ENCODE results near the gene IGFBP5. TPM values are rescaled to one million over a fixed set of nuclear protein-coding genes. Genes with fewer than 3 reads are reported as not detected.

IGFBP5 gene
- total RNA-seq, 1 experiment from 2014 or later: not detected

DNA sequence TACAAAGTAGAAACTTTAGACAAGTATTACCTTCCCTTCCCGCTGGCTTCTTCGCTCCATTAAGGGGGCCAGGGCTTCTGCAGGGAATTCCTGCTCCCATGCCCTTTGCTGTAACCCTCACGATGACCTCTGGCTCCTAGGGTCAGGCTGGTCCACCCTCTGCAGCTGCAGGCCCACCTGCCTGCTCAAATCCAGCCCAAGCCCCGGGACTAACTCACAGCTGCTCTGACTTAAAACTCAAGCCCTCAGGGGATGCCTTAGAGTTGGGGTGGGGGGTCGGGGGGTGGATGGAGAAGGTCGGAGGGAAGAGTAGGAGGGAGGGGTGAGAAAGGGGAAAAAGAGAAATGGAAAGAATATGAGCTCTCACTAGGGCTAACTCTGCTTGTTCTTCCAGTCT is 4.9 kb downstream of the IGFBP5 start:
- CTCF ChIA-PET: interaction anchor here (0.8 kb wide), 2 partner anchors 12 to 174 kb away, joined by 3 read pairs; no protein-coding TSS in a partner anchor

DNA sequence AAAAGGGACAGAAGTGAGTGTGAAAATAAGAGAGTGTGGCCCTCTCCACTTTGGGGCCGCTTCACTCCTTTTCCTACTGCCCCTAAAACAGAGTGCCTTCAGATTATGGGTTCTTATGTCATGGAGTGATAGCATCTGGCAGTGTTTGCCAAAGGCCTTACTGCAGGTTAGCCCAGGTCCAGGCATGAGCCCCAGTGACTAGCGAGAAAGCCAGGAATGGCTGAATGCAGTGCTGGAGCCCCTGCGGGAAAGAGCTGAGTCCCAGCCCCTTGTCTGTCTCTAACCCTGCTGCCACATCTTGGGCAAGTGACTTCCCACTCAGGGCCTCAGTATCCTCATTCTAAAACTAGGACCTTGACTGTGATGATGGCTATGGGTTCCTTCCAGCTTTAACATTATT is 6.0 kb downstream of the IGFBP5 start:
- intact Hi-C loops (cut with micrococcal nuclease): no loop called here
- ChIA-PET CTCF (interaction anchor here (1.0 kb wide), 1 partner anchor 458 kb away, joined by 3 read pairs; no protein-coding TSS in a partner anchor), POLR2A (interaction anchor here (0.6 kb wide), 1 partner anchor 224 kb away, joined by 3 read pairs; no protein-coding TSS in a partner anchor)
- Mint-ChIP-seq H3K4me3 (ENCODE audit: unreplicated experiment) (no peak overlapping the region), H3K27me3 (ENCODE audit: insufficient read depth, unreplicated experiment) (no peaks in the 10 kb centered on the region), H3K36me3 (ENCODE audit: insufficient read depth, unreplicated experiment) (no peaks in the 10 kb centered on the region), H3K4me1 (ENCODE audit: insufficient read depth, unreplicated experiment) (peaks cover 22% of the 10 kb centered on the region), H3K9me3 (ENCODE audit: unreplicated experiment) (no peaks in the 10 kb centered on the region), H3K27ac (ENCODE audit: low read depth, unreplicated experiment) (no peak overlapping the region)
- BruUV-seq (replicated peaks): no TSS peak
- no peak for DNase-seq (ENCODE audit: unreplicated experiment)
- no peak for TF ChIP-seq CTCF (IDR thresholded peaks at IDR 0.05; ENCODE audit: unreplicated experiment)

More for the DNA sequence above, 4.9 kb downstream of the IGFBP5 start:
- POLR2A ChIA-PET: interaction anchor here (1.1 kb wide), 1 partner anchor 8 kb away, joined by 3 read pairs; no protein-coding TSS in a partner anchor
- DNase-seq (ENCODE audit: unreplicated experiment): no peak
- no peaks in the 10 kb centered on the region for H3K9me3 Mint-ChIP-seq (ENCODE audit: unreplicated experiment)
- no peaks in the 10 kb centered on the region for H3K36me3 Mint-ChIP-seq (ENCODE audit: insufficient read depth, unreplicated experiment)
- no TSS peak for BruUV-seq (replicated peaks)
- H3K27me3 Mint-ChIP-seq (ENCODE audit: insufficient read depth, unreplicated experiment): no peaks in the 10 kb centered on the region
- H3K4me3 Mint-ChIP-seq (ENCODE audit: unreplicated experiment): no peak overlapping the region
- TF ChIP-seq CTCF (IDR thresholded peaks at IDR 0.05; ENCODE audit: unreplicated experiment): no peak
- peaks cover 18% of the 10 kb centered on the region for H3K4me1 Mint-ChIP-seq (ENCODE audit: insufficient read depth, unreplicated experiment)
- intact Hi-C loops (cut with micrococcal nuclease): no loop called here
- H3K27ac Mint-ChIP-seq (ENCODE audit: low read depth, unreplicated experiment): no peak overlapping the region

- no TSS peak for BruUV-seq (replicated peaks)
- Mint-ChIP-seq H3K36me3 (ENCODE audit: insufficient read depth, unreplicated experiment) (no peaks in the 10 kb centered on the region), H3K9me3 (ENCODE audit: unreplicated experiment) (no peaks in the 10 kb centered on the region), H3K27ac (ENCODE audit: low read depth, unreplicated experiment) (no peak overlapping the region), H3K4me3 (ENCODE audit: unreplicated experiment) (no peak overlapping the region), H3K4me1 (ENCODE audit: insufficient read depth, unreplicated experiment) (peaks cover 28% of the 10 kb centered on the region), H3K27me3 (ENCODE audit: insufficient read depth, unreplicated experiment) (no peaks in the 10 kb centered on the region)
- ChIA-PET POLR2A (interaction anchor here (0.6 kb wide), 1 partner anchor 822 kb away, joined by 3 read pairs; no protein-coding TSS in a partner anchor), CTCF (interaction anchor here (0.9 to 1.6 kb wide), 3 partner anchors 10 to 459 kb away, joined by 3 to 6 read pairs (median 3); no protein-coding TSS in a partner anchor)
- DNase-seq (ENCODE audit: unreplicated experiment): no peak
- no peak for TF ChIP-seq CTCF (IDR thresholded peaks at IDR 0.05; ENCODE audit: unreplicated experiment)
- intact Hi-C loops (cut with micrococcal nuclease): no loop called here
Observed at GRCh38 chr2:216688731-216689340, 6.5 kb downstream of the IGFBP5 start.

DNA sequence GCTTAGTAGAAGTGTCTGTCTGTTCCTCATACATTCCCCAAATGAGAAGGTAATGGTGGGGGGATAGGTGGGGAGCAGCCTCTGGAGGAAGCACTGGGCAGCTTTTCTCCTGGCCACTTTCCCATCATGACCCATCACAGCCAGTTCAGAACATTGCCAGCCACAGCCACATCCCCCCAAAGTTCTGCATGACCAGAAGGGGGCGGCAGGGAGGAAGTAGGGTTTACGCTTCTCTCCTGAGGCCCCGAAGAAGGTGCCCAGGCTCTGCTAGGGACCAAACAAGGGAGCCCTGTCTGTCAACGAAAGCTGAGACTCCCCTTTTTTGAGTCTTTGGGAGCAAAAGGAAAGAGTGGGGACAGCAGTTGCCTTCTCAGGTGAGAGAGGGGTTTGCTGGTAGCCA is 7.7 kb downstream of the IGFBP5 start:
- Mint-ChIP-seq H3K27me3 (ENCODE audit: insufficient read depth, unreplicated experiment) (no peaks in the 10 kb centered on the region), H3K36me3 (ENCODE audit: insufficient read depth, unreplicated experiment) (no peaks in the 10 kb centered on the region), H3K27ac (ENCODE audit: low read depth, unreplicated experiment) (no peak overlapping the region), H3K4me1 (ENCODE audit: insufficient read depth, unreplicated experiment) (peaks cover 32% of the 10 kb centered on the region), H3K9me3 (ENCODE audit: unreplicated experiment) (no peaks in the 10 kb centered on the region), H3K4me3 (ENCODE audit: unreplicated experiment) (no peak overlapping the region)
- ChIA-PET CTCF (interaction anchor here (0.5 to 1.6 kb wide), 5 partner anchors 9 to 455 kb away, joined by 3 to 6 read pairs (median 4); no protein-coding TSS in a partner anchor), POLR2A (interaction anchor here (0.7 kb wide), 1 partner anchor 230 kb away, joined by 4 read pairs; no protein-coding TSS in a partner anchor)
- intact Hi-C loops (cut with micrococcal nuclease): no loop called here
- no TSS peak for BruUV-seq (replicated peaks)
- TF ChIP-seq CTCF (IDR thresholded peaks at IDR 0.05; ENCODE audit: unreplicated experiment): peak; percentile 18
- DNase-seq (ENCODE audit: unreplicated experiment): no peak

Data from MCF 10A (cell line).